Endometrial microvascular endothelial cells (primary cell): ENCODE measurements around the gene CARS1. TPM values are rescaled to one million over a fixed set of nuclear protein-coding genes. Genes with fewer than 3 reads are reported as not detected.

Source experiments
- in situ Hi-C: cut with HindIII; loops from 2 replicates; pipeline ENCODE4 v1.10.0; 2017; ENCODE audit warnings: low sequenced_read_pairs, low pct_unique_long_range_greater_than_20kb; ENCODE audit errors: inconsistent ontology term
- total RNA-seq: library from RNA; depleted of rRNA; stranded (reverse); fragments of >200 nt; gene quantifications from one replicate; pipeline ENCODE4 v1.2.3, GENCODE V29; 2015; ENCODE audit errors: inconsistent ontology term

CARS1 gene
- total RNA-seq, 1 donor from 2014 or later, result 47.0 TPM

DNA sequence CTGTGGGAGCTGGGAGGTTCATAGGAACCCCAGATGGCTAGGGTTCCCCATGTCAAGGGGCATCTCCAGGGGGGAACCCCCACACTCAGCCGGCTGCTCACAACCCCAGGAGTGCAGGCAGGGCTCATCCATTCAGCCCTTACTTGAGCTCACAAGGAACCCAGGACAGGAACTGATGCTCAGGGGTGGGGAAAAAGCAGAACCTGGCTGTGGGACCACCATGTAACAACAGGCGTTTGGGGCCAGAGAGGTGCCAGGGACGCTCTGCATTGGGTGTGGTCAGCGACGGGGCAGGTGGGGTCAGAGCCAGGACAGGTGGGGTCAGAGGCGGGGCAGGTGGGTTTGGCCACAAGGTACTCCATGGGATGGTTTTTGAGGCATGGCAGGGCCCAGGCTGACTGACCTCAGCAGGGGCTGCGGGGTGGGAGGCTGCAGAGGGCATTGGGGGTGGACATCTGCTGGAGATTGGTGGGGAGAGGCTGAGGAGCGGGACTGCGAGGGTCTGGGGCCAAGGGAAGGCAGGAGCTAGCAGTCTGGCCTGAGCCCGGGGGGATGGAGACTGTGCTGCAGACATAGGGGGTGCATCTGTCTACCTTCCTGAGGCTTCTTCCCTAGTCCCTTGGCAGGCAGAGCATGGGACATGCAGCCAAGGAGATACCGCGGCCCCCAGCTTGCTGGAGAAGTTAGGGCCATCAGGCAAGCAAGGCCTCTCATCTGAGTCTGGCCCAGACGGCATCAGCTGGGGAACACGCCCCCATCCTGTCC lies 34.0 kb upstream of the CARS1 start:
- in situ Hi-C loops, result no loop called here

DNA sequence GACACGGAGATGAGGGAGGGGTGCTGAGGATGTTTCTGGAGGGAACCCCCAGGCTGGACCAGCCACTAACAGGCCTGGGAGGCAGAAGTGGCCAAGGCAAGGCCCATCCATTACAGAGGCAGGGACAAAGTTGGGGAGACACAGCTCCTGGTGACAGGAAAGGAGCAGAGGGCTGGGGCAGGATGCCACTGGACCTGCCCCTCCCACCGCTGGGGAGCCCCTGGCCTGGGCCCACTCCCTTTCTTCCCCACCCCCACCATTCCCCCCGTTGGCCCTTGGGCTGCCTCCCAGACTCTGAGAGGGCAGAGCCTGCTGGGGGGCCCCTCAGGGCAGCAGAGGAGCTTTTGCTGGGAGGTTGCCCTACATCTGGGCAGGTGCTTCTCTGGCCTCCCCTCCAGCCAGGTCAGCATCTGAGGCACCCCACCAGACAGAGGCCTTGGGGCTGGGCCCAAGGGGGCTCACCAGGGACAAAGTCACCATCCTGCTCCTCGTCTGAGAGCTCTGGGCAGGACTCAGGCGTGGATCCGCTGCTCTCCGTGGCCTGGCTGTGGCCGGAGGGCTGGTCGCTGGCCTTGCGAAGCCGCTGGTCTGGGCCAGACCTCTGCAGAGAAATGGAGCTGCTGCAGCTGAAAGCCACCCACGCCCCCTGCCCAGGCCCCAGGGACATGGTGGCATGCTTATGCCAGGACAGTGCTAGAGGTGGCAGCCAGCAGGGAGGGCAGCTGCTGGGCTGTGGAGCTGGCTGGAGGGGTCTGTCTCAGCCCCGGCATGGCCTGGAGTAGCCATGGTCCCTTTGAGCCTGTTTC lies 33.1 kb upstream of the CARS1 start:
- in situ Hi-C loops, result no loop called here

DNA sequence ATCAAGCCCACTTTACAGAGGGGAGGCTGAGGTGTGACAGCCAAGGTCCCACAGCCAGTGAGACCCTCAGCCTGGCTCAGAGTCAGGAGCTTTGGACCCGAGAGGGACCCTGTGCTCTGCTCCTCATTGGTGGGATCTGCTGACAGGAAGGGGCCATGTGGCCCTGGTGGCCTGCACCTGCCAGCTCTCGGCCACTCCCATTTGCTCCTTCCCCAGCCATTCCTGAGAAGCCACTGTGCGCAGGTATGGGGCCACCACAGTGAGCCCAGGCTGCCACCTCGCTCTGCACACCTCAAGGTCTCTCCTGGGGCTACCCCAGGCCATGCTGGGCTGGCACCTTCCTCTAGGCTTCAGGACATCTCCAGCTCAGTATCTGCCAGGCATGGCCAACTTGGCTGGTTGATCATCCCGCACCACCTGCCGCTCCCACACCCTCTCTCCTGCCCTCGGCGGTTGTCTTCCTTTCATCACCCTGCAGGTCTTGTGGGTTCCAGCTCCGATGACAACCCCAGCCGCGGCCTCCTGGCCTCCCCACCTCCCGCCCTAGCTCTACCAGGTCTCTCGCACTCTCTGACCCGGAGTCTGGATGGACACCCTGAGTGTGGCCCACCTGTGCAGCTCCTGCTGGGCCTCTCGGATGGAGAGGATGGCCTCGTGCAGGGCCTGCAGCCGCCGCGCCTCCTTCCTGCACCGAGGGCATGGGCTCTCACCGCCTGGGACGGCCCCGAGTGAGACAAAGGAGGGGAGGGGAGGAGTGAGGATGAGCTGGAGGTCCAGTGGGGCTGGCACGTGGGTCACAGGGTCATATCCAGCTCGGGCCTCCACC lies 32.2 kb upstream of the CARS1 start:
- in situ Hi-C loops, result no loop called here

DNA sequence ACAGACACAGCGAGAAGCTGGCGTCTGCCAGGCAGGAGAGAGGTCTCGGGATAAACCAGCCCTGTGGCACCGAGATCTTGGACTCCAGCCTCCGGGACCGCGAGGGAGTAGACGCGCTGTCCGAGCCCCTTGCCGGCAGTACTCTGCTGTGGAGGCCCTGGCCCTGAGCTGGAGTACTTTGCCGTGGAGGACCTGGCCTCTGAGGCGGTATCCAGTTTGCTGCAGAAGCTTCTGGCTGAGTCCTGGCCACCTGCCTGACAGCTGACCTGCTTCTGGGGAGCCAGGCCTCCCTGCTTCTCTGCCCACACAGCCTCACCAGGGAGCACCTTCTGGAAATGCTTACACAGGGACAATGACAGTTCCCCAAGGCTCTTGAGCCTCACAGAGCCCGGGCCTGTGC lies 31.6 kb upstream of the CARS1 start:
- in situ Hi-C loops, result no loop called here

DNA sequence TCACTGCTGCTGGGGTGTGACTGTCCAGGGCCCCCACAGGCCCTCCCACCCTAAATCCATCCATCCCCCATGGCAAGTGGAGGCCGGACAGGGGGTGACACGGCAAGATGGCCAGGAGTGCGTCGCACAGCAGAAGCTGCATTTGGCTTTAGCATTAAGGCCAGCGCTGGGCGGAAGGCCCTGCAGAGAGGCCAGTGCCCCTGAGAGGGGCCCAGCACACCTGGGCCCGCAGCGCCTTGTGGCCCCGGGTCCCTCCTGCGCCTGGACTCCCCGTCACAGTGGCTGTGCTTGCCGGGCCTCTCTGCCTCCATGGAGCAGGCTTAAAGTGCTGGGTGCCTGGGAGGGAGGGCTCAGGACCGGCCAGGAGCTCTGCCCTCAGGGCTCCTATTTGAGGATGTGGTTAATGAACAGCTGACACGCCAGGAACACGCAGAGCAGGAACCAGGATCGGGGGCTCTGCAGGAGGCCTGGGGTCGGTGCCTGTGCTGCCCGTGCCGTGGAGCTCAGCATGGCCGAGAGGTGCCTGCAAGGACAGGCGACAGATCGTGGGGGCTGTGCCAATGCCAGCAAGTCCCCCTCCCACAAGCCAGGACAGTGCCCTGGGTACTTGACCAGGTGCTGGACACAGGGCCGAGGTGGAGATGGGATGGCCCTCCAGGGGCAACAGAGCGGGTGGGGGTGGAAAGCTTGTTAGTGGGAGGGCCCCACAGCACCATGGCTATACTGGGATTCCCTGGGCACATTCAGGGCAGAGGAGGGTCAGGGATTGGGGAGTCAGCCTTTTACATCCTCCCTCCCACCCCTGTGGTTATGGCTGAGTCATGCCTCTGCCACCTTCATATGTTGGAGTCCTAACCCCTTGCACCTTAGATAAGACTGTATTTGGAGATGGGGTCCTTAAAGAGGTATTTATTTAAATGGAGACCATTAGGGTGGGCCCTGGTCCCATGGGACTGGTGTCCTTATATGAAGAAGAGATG lies 30.9 kb upstream of the CARS1 start:
- in situ Hi-C loops, result no loop called here

DNA sequence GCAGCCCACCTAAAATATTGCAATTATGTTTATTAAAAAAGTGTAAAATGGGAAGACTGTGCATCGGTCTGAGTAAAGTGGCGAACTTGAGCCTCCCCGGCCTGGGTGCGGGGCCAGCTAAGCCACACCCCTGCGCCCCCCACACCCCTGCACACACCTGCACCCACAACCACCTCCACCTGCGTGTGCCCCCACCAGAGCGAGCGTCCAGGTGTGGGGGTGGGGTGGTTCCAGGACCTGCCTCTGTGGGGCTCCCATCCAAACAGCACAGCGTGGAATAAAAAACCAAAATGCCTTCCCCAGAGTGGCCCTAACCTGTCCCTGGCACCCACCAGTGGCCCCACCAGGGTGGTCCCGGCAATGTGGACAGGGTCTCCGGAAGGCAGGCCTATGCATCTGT lies 30.1 kb upstream of the CARS1 start:
- in situ Hi-C loops, result no loop called here

DNA sequence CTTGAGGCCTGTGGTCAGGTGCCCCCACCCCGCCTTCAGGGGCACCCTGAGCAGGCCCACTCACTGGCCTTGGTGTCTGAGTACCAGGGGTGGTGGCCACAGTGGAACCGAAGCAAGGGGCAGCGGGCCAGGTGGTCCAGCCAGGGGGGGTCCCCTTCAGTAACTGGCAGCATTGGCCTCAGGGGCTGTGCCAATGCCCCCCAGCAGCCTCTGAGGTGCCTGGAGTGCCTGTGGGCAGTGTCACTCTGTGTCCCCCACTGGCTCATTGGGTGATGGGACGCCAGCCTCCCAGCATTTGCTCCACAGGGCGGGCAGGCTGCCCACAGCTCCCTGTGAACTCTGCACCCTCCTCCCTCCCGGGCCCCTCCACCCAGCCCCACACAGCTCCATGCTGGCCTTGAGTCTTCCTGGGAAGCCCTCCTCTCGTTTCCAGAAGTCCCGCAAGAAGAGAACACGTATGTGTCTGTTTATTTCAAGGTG lies 29.5 kb upstream of the CARS1 start:
- in situ Hi-C loops, result no loop called here

DNA sequence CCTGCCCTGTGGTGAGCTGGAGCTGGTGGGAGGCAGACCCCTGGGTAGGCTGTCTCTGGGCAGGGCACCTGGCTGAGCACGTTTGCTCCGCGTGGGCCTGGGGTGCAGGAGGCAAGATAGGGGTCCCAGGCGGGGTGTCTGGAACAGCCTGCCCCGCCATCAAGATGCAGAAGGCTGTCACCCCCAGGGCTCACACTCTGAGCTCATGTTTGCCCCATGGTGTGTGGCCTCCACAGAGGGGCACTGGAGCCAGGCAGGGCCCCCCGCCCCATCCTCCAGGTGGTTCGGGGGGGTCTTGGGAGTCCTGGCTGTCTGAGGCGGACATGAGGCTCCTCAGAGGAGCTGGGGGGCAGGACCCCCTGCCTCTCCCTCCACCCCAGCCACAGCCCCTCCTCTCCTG lies 28.9 kb upstream of the CARS1 start:
- in situ Hi-C loops, result no loop called here

DNA sequence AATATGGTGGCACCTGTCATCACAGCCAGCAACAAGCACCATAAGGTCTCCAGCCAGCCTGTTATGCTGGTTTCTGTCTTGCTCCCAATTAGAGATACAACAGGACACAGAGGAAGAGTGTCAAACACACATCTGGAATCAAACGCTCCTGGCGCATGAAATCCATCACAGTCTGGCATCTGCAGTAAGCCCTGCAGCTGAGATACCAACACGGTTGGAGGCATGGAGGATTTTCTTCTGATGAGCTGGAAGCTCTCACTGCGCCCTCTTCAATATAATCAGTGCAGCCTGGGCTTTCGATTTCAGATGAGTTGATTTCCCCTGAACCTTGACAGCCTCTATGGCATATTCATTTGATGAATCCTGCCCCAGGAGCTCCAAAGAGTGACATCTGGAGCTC lies 27.8 kb upstream of the CARS1 start:
- in situ Hi-C loops, result no loop called here

DNA sequence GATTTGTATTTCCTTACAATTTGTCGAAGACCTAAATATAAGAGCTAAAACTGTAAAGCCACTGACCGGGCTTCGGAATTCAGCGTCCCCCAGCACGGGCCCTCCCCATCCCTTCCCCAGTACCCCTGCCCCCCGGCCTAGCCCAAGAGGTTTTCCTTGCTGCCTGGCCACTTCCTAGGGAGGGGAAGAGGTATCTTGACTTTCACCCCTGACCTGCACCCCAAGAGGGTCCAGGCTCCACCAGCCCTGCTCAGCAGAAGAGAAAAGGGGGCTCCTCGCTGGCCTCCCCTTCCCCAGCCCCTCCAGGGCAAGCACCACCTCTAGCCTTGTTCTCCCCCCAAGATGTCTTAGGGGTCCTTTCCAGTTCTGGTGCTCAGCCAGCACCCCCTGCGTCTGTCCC lies 26.1 kb upstream of the CARS1 start:
- in situ Hi-C loops, result no loop called here

DNA sequence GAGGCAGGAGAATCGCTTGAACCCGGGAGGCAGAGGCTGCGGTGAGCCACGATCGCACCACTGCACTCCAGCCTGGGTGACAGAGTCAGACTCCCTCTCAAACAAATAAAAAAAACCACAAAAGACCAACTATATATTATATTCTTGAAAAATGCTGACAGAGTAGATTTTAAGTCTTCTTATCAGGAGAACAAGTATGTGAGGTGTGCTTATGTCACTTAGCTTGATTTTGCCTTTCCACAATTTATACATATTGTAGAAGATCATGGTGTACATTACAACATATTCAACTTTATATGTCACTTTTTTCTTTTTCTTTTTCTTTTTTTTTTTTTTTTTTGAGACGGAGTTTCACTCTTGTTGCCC lies 24.1 kb upstream of the CARS1 start:
- in situ Hi-C loops, result no loop called here

DNA sequence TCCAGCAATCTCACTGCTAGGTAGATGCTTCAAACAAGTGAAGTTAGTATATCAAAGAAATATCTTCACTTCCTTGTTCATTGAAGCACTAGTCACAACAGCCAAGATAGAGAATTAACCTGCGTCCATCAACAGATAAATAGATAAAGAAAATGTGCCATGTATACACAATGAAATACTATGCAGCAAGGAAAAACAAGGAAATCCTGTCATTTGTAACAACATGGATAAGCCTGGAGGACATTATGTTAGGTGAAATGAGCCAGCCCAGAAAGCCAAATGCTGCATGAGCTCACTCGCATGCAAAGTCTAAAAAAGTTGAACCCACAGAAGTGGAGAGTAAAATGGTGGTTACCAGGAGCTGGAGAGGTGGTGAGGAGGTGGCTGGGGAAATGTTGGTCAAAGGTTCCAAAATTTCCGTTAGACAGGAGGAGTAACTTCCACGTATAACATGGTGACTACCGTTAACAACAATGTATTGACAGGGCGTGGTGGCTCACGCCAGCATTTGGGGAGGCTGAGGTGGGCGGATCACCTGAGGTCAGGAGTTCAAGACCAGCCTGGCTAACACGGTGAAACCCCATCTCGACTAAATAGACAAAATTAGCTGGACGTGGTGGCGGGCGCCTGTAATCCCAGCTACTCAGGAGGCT lies 23.6 kb upstream of the CARS1 start:
- in situ Hi-C loops, result no loop called here

DNA sequence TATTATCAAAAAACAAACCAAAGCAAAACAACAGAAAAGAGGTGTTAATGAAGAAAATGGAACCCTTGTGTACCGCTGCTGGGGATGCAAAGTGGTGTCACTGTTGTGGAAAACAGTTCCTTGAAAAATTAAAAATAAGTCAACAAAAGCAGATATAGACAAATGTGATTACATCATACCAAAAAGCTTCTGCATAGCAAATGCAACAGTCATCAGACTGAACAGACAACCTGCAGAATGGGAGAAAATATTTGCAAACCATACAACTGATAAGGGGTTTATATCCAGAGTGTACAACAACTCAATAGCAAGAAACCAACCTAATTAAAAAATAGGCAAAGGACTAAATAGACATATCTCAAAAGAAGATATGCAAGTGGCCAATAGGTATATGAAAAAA lies 22.9 kb upstream of the CARS1 start:
- in situ Hi-C loops, result no loop called here

DNA sequence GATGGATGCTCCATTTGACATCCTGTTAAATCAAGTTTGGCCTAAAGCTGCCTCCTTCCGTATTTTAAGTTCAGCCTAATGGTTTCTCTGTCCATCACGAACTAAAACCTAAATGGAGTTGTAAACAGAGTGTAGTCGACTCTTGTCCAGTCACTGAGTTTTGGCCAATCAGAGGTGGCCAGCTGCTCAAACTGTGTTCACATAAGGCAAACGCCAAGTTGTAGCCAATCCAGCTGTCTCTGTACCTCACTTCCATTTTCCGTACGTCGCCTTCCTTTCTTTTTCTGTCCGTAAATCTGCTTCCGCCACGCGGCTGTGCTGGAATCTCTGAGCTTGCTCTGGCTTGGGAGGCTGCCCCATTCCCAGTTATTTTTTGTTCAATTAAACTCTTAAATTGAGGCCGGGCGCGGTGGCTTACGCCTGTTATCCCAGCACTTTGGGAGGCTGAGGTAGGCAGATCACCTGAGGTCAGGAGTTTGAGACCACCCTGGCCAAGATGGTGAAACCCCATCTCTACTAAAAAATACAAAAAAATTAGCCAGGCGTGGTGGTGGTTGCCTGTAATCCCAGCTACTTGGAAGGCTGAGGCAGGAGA lies 20.7 kb upstream of the CARS1 start:
- in situ Hi-C loops, result no loop called here

DNA sequence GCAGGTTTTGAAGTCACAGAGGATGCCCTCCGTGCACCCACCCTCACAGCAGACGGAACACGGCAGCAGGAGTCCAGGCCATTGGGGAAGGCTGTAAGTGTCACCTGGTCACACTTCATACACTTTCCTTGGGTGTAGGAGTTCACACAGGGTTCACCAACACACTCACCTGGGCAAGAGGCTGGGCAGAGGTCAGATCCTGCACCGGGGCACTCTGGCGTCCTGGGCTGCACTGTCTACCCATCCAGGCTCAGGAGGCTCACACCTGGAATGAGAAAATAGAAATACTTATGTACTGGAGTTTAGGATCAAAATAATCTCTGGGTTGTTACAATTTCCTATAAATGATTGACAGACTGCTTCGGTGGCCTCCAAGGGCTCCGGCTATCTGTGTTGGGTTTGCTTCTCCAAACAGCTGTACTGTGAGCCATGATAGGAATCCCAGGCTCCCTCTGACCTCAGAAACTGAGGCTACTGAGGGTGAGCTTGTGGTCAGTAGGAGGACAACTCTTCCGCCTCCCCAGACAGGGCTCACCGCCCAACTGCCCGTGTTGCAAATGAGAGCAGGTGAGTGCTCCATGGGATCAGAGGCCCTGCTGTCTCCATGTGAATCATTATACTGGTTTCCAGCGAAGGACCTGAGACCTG lies 20.1 kb upstream of the CARS1 start:
- in situ Hi-C loops, result no loop called here

DNA sequence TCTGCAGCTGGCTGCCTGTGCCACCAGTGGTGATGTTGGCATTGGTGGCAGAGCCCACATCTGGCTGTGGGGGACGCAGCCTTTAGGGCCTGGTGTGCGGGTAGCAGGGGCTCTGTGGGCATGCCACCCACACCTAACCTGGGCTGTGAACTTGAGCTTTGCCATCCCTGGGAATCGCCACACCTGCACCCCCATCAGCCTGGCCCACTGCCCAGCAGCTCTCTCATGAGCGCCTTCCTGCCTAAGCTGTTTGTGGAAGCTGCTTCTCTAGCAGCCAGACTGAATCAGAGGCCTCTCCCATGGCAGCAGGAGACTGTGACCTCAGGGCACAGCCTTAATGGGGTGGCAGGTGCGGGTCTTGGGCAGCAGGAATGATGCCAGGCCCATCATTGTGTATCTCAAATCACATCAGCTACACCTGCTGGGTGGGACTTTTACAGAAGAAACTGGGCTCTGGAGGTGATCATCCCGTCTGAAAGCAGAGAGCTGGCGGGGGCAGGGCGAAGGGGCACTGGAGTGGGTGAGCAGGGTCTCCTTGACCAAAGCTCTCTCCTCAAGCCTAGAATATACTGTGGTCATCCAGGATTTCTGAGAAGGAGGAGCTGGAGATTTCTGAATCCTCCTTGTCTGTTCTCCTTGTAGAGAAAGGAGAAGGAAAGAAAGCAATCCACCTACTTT lies 17.8 kb upstream of the CARS1 start:
- in situ Hi-C loops, result no loop called here

DNA sequence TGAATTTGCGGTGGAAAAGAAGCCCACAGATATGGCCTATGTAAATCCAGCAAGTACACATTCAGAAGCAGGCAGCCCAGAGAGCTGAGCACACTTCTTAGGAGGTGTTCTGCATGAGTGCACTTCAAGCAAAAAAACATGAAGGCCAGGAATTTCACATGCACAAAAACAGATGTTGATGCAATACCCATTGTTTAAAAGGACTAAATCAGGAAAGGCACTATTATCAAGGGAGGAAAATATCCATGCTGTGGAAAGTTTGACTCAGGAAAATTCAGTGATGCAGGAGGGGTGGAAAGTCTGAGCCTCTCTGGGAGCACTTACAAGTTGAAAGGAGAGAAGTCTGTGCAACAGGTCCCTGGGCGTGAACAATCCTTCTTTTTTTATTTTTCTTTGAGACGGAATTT lies 15.8 kb upstream of the CARS1 start:
- in situ Hi-C loops, result no loop called here
